DOHH2 (cell line): Measurements from ENCODE around the gene ICAM5.

Experiments used
- H3F3A ChIP-seq: fragments of 200-600 bp; sonication (generic), shearing (Covaris generic); 2 replicates; pipeline ENCODE4 v1.6.0; 2016; ENCODE audit warnings: antibody characterized with exemption, mild to moderate bottlenecking; ENCODE audit not compliant: control insufficient read depth, insufficient read depth
- H3K27ac ChIP-seq: fragments of 200-600 bp; sonication (generic); 2 replicates; pipeline ENCODE4 v1.5.1; 2014; ENCODE audit warnings: low read depth, mild to moderate bottlenecking, low read length, moderate library complexity
- H3K27me3 ChIP-seq: fragments of 200-600 bp; sonication (generic); 2 replicates; pipeline ENCODE4 v1.6.1; 2014; ENCODE audit warnings: mild to moderate bottlenecking, low read length, mixed read lengths; ENCODE audit not compliant: control insufficient read depth
- H3K36me3 ChIP-seq: fragments of 200-600 bp; sonication (generic); 2 replicates; pipeline ENCODE4 v1.6.1; 2014; ENCODE audit warnings: mild to moderate bottlenecking, low read length, moderate library complexity, mixed read lengths; ENCODE audit not compliant: control insufficient read depth
- H3K4me1 ChIP-seq: fragments of 200-600 bp; sonication (generic); 2 replicates; pipeline ENCODE4 v1.6.1; 2014; ENCODE audit warnings: mild to moderate bottlenecking, low read length, mixed read lengths; ENCODE audit not compliant: control insufficient read depth
- H3K4me2 ChIP-seq: fragments of 200-600 bp; sonication (generic); 2 replicates; pipeline ENCODE4 v1.6.0; 2014; ENCODE audit warnings: mild to moderate bottlenecking, low read length, moderate library complexity
- H3K4me3 ChIP-seq: fragments of 200-600 bp; sonication (generic); 2 replicates; pipeline ENCODE4 v1.5.1; 2014; ENCODE audit warnings: mild to moderate bottlenecking, low read length, mixed read lengths
- H3K79me2 ChIP-seq: fragments of 200-600 bp; sonication (generic); 2 replicates; pipeline ENCODE4 v1.6.1; 2014; ENCODE audit warnings: mild to moderate bottlenecking, low read length, mixed read lengths; ENCODE audit not compliant: control insufficient read depth
- H3K9me2 ChIP-seq: fragments of 200-600 bp; sonication (generic); replicated peaks from 2 replicates; pipeline ENCODE4 v1.6.1; 2014; ENCODE audit warnings: mild to moderate bottlenecking, low read length, mixed read lengths; ENCODE audit not compliant: control insufficient read depth
- H3K9me3 ChIP-seq: fragments of 200-600 bp; sonication (generic); 2 replicates; pipeline ENCODE4 v1.6.1; 2014; ENCODE audit warnings: antibody characterized with exemption, low read length, mixed read lengths; ENCODE audit not compliant: control insufficient read depth, insufficient read depth
- H4K20me1 ChIP-seq: fragments of 200-600 bp; sonication (generic); 2 replicates; pipeline ENCODE4 v1.6.0; 2014; ENCODE audit warnings: low read depth, mild to moderate bottlenecking, antibody characterized with exemption, low read length, moderate library complexity; ENCODE audit not compliant: control insufficient read depth, insufficient read depth
- EZH2phosphoT487 ChIP-seq: fragments of 200-600 bp; sonication (generic); IDR thresholded peaks from 2 replicates; pipeline ENCODE4 v1.6.1; 2017; ENCODE audit warnings: borderline replicate concordance, mild to moderate bottlenecking, antibody characterized with exemption, low read length, moderate library complexity, mixed read lengths
- TF ChIP-seq, protein P1 (sequence below): fragments of 200-600 bp; sonication (generic); IDR thresholded peaks from one replicate; pipeline ENCODE4 v1.5.1; 2014; ENCODE audit warnings: antibody characterized with exemption, mild to moderate bottlenecking, low read depth, low read length; ENCODE audit not compliant: poor library complexity, severe bottlenecking

ICAM5 gene

DNA sequence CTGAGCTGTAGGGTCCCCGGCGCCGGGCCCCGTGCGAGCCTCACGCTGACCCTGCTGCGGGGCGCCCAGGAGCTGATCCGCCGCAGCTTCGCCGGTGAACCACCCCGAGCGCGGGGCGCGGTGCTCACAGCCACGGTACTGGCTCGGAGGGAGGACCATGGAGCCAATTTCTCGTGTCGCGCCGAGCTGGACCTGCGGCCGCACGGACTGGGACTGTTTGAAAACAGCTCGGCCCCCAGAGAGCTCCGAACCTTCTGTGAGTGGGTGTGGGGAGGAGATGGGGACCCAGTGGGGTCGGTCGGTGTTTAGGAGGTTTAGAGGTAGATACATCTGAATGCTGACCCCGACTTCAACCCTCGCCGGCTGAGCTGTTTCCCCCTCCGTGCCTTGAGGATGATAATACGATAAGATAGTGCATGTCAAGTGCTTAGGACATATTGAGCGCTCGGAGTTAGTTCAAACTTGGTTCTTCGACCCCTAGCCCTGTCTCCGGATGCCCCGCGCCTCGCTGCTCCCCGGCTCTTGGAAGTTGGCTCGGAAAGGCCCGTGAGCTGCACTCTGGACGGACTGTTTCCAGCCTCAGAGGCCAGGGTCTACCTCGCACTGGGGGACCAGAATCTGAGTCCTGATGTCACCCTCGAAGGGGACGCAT lies 1.9 kb downstream of the ICAM5 start:
- Histone ChIP-seq H3K27me3 (peaks cover 27% of the 10 kb centered on the region), H3F3A (peaks cover 3% of the 10 kb centered on the region), H3K4me2 (peak overlapping the region; percentile 95), H3K4me3 (peak overlapping the region; percentile 81), H3K9me3 (no peaks in the 10 kb centered on the region), H3K9me2 (no peaks in the 10 kb centered on the region), H3K27ac (no peak overlapping the region), H4K20me1 (no peaks in the 10 kb centered on the region), H3K4me1 (peaks cover 74% of the 10 kb centered on the region), H3K79me2 (no peaks in the 10 kb centered on the region), H3K36me3 (no peaks in the 10 kb centered on the region; the same call in 1 of the 2 replicates)
- TF ChIP-seq, protein P1, sequence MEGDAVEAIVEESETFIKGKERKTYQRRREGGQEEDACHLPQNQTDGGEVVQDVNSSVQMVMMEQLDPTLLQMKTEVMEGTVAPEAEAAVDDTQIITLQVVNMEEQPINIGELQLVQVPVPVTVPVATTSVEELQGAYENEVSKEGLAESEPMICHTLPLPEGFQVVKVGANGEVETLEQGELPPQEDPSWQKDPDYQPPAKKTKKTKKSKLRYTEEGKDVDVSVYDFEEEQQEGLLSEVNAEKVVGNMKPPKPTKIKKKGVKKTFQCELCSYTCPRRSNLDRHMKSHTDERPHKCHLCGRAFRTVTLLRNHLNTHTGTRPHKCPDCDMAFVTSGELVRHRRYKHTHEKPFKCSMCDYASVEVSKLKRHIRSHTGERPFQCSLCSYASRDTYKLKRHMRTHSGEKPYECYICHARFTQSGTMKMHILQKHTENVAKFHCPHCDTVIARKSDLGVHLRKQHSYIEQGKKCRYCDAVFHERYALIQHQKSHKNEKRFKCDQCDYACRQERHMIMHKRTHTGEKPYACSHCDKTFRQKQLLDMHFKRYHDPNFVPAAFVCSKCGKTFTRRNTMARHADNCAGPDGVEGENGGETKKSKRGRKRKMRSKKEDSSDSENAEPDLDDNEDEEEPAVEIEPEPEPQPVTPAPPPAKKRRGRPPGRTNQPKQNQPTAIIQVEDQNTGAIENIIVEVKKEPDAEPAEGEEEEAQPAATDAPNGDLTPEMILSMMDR, result no peak
- TF ChIP-seq EZH2phosphoT487, result no peak

DNA sequence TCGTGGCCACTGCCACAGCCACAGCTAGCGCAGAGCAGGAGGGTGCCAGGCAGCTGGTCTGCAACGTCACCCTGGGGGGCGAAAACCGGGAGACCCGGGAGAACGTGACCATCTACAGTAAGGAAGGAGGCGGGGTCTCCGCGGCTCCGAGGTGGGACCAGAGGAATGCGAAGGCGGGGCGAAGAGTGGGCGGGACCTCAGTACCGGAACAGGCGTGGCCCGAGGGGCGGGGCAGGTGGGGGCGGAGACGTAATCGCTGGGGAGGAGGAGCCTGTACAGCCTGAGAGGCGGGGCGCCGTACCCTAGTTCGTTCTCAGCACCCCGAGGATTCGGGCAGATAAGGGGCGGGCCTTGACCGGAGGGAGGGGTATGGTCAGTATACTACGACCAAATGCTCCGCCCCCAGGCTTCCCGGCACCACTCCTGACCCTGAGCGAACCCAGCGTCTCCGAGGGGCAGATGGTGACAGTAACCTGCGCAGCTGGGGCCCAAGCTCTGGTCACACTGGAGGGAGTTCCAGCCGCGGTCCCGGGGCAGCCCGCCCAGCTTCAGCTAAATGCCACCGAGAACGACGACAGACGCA lies 2.5 kb downstream of the ICAM5 start:
- no peaks in the 10 kb centered on the region for H3F3A ChIP-seq
- H3K9me2 ChIP-seq, result no peaks in the 10 kb centered on the region
- TF ChIP-seq, protein P1, result no peak
- no peak for TF ChIP-seq EZH2phosphoT487
- H3K79me2 ChIP-seq, result no peaks in the 10 kb centered on the region
- no peaks in the 10 kb centered on the region; the same call in 1 of the 2 replicates for H3K36me3 ChIP-seq
- peak overlapping the region; percentile 81 for H3K4me3 ChIP-seq
- H3K4me2 ChIP-seq, result peak overlapping the region; percentile 95
- H3K4me1 ChIP-seq, result peaks cover 68% of the 10 kb centered on the region
- no peaks in the 10 kb centered on the region for H4K20me1 ChIP-seq
- H3K27ac ChIP-seq, result no peak overlapping the region
- H3K27me3 ChIP-seq, result peaks cover 27% of the 10 kb centered on the region
- no peaks in the 10 kb centered on the region for H3K9me3 ChIP-seq

GRCh38 chr19:10292789-10293636 lies 3.3 kb downstream of the ICAM5 start:
- H3K4me1 ChIP-seq, result peaks cover 60% of the 10 kb centered on the region
- H3K27me3 ChIP-seq, result peaks cover 27% of the 10 kb centered on the region
- H3K4me3 ChIP-seq, result peak overlapping the region; percentile 81

More at GRCh38 chr19:10292789-10293636, 3.3 kb downstream of the ICAM5 start:
- no peak for TF ChIP-seq EZH2phosphoT487
- TF ChIP-seq, protein P1, result no peak
- Histone ChIP-seq H3K9me3 (no peaks in the 10 kb centered on the region), H3K9me2 (no peaks in the 10 kb centered on the region), H3K79me2 (no peaks in the 10 kb centered on the region), H4K20me1 (no peaks in the 10 kb centered on the region), H3K36me3 (no peaks in the 10 kb centered on the region; the same call in 1 of the 2 replicates), H3F3A (no peaks in the 10 kb centered on the region), H3K4me2 (peak overlapping the region; percentile 95), H3K27ac (no peak overlapping the region)
